Vagina (tissue), 2 donors: ENCODE results near the gene FAM151A. TPM values are rescaled to one million over a fixed set of nuclear protein-coding genes. Genes with fewer than 3 reads are reported as not detected.

Experiments used
- DNase-seq, 2 donors: peaks; one replicate each; pipeline ENCODE4 v3.0.0-alpha.2; 2017; ENCODE audit errors: extremely low spot score in 2 of 2
- H3K27ac ChIP-seq: fragments of 200-600 bp; sonication (generic); one replicate; pipeline ENCODE4 v1.5.1; 2019
- H3K27me3 ChIP-seq: fragments of 200-600 bp; sonication (generic); one replicate; pipeline ENCODE4 v1.5.1; 2019
- H3K36me3 ChIP-seq, 2 donors: fragments of 200-600 bp; sonication (generic); one replicate each; pipeline ENCODE4 v1.5.1; 2017 to 2019
- H3K4me1 ChIP-seq: fragments of 200-600 bp; sonication (generic); one replicate; pipeline ENCODE4 v1.5.1; 2019
- H3K4me3 ChIP-seq, 2 donors: fragments of 200-600 bp; sonication (generic); 1 replicate in 1 of 2; 2 replicates in 1 of 2; pipeline ENCODE4 v1.5.1; 2016 to 2019
- H3K9me3 ChIP-seq: fragments of 200-600 bp; sonication (generic); one replicate; pipeline ENCODE4 v1.5.1; 2019
- CTCF ChIP-seq, 3 experiments: fragments of 450-650 bp in 2 of 3; fragments of 200-600 bp in 1 of 3; sonication (generic) in 1 of 3; IDR thresholded peaks; one replicate each; pipeline ENCODE4 v1.5.1; 2017 to 2019; ENCODE audit warnings: antibody characterized with exemption in 3 of 3, mild to moderate bottlenecking in 2 of 3, moderate library complexity in 2 of 3
- POLR2A ChIP-seq, 2 donors: fragments of 450-650 bp; IDR thresholded peaks; one replicate each; pipeline ENCODE4 v1.6.1; 2017; ENCODE audit warnings: antibody characterized with exemption in 2 of 2, mild to moderate bottlenecking in 2 of 2, moderate library complexity in 2 of 2
- POLR2AphosphoS5 ChIP-seq, 2 donors: sonication (generic); formaldehyde crosslinking; IDR thresholded peaks; one replicate each; pipeline ENCODE4 v1.9.0; 2017; ENCODE audit warnings: antibody characterized with exemption in 2 of 2, mild to moderate bottlenecking in 2 of 2, low read depth in 1 of 2; ENCODE audit not compliant: insufficient read depth in 1 of 2
- intact Hi-C: fragments of 100-400 bp; cut with DNase I; formaldehyde crosslinking; loops from one replicate; pipeline ENCODE4 v1.15.1; 2023
- total RNA-seq: library from RNA; depleted of rRNA; stranded (reverse); fragments of >200 nt; gene quantifications from one replicate; pipeline ENCODE4 v1.2.3, GENCODE V29; 2016

Gene FAM151A
- total RNA-seq, 1 donor from 2014 or later: not detected

DNA sequence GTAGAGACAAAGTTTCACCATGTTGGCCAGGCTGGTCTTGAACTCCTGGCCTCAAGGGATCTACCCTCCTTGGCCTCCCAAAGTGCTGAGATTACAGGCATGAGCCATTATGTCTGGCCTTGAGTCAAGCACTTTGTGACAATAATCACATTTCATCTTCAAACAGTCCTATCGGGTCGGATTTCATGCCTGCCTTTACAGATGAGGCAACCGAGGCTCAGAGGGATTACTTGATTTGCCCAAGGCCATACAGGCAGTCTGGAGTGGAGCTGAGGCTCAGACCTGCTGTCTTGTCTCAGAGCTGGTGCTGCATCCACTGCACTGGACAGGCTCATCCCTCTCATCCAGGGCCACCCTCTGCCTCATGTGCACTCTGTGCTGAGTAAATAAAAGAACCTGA, 26.6 kb downstream of the FAM151A start:
- H3K27ac ChIP-seq: no peak overlapping the region
- H3K27me3 ChIP-seq: no peaks in the 10 kb centered on the region
- no peaks in the 10 kb centered on the region for H3K9me3 ChIP-seq
- H3K4me3 ChIP-seq: no peak overlapping the region
- peaks cover 0 to 15% of the 10 kb centered on the region in 2 donors for H3K36me3 ChIP-seq
- DNase-seq: no peak
- no peaks in the 10 kb centered on the region for H3K4me1 ChIP-seq
- TF ChIP-seq POLR2A (IDR thresholded peaks at IDR 0.05): no peak
- no peak for TF ChIP-seq CTCF (IDR thresholded peaks at IDR 0.05)
- TF ChIP-seq POLR2AphosphoS5 (IDR thresholded peaks at IDR 0.05; ENCODE audit: insufficient read depth in 1 of 2, low read depth in 1 of 2): no peak
- intact Hi-C loops: no loop called here

DNA sequence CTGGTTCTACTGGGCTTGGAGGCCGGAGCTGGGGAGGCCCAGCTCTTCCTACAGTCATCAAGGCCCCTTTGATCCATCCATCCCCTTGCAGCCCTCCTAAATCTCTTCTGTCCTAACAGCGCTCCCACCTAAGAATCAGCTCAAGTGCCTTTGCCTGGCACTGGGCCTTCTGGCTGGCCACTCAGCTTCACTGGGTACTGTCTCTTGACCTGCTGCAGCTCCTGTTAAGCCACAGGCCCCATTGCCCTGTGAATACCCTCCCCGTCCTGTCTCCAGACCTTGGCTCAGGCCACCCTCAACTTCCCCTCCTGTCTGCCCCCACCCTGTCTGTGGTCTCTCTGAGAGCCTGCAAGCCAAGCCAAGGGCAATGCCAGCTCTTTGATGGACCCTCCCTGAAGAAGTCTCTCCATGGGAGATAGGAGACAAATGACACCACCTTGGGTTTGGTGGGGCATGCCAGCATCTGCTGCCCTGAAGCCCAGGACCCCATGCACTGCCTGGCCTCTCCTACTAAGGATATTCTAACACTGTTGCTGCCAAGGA, 27.3 kb downstream of the FAM151A start:
- Histone ChIP-seq H3K36me3 (peaks cover 0 to 15% of the 10 kb centered on the region in 2 donors), H3K27ac (no peak overlapping the region), H3K4me3 (no peak overlapping the region), H3K27me3 (no peaks in the 10 kb centered on the region), H3K9me3 (no peaks in the 10 kb centered on the region), H3K4me1 (no peaks in the 10 kb centered on the region)
- no peak for DNase-seq
- no peak for TF ChIP-seq POLR2A (IDR thresholded peaks at IDR 0.05)
- intact Hi-C loops: no loop called here

- TF ChIP-seq POLR2A (IDR thresholded peaks at IDR 0.05) (no peak), CTCF (IDR thresholded peaks at IDR 0.05) (no peak), POLR2AphosphoS5 (IDR thresholded peaks at IDR 0.05; ENCODE audit: insufficient read depth in 1 of 2, low read depth in 1 of 2) (no peak)
Observed at GRCh38 chr1:54594463-54594862, 28.9 kb downstream of the FAM151A start.

GRCh38 chr1:54593571-54594160, 29.7 kb downstream of the FAM151A start:
- Histone ChIP-seq H3K36me3 (peaks cover 0 to 15% of the 10 kb centered on the region in 2 donors), H3K4me3 (no peak overlapping the region), H3K27me3 (no peaks in the 10 kb centered on the region), H3K9me3 (no peaks in the 10 kb centered on the region), H3K4me1 (no peaks in the 10 kb centered on the region), H3K27ac (no peak overlapping the region)
- DNase-seq: no peak
- intact Hi-C loops: no loop called here
- TF ChIP-seq CTCF (IDR thresholded peaks at IDR 0.05) (no peak), POLR2A (IDR thresholded peaks at IDR 0.05) (no peak), POLR2AphosphoS5 (IDR thresholded peaks at IDR 0.05; ENCODE audit: insufficient read depth in 1 of 2, low read depth in 1 of 2) (no peak)

More at GRCh38 chr1:54594463-54594862, 28.9 kb downstream of the FAM151A start:
- H3K27ac ChIP-seq: no peak overlapping the region
- intact Hi-C loops: no loop called here
- H3K4me3 ChIP-seq: no peak overlapping the region
- H3K36me3 ChIP-seq: peaks cover 0 to 15% of the 10 kb centered on the region in 2 donors
- no peaks in the 10 kb centered on the region for H3K9me3 ChIP-seq
- H3K27me3 ChIP-seq: no peaks in the 10 kb centered on the region
- no peak for DNase-seq
- H3K4me1 ChIP-seq: no peaks in the 10 kb centered on the region

DNA sequence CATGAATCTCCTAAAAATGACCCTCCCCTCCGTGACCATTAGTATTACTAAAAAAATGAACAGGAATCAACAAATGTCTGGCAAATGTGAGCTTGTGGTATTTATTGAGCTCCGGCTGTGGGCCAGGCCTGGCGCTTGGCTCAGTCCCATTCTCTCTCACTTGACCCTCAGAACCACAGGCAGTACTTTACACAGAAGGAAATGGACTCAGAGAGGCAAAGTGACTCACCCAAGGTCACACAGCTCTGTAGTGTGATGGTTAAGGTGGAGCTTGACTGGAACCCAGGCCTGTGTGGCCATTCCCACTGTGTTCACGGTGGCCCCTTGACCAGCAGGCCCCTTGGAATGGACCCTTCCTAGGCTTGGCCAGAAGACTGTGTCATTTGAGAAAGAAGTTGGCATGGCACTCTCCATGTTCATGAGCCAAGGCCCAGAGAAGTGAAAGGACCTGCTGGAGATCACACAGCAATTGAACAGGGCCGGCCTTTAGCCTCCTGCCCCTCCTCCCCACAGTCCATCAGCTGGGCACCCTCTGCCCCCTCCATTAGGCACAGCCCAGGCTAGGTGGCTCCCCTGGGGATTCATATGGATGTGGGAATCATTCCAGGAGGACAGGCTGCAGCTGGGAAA, 32.1 kb downstream of the FAM151A start:
- Histone ChIP-seq H3K4me1 (no peaks in the 10 kb centered on the region), H3K4me3 (no peak overlapping the region), H3K9me3 (no peaks in the 10 kb centered on the region), H3K27ac (no peak overlapping the region), H3K27me3 (no peaks in the 10 kb centered on the region), H3K36me3 (peaks cover 0 to 14% of the 10 kb centered on the region in 2 donors)
- no peak for DNase-seq
- no peak for TF ChIP-seq CTCF (IDR thresholded peaks at IDR 0.05)
- TF ChIP-seq POLR2A (IDR thresholded peaks at IDR 0.05): no peak
- TF ChIP-seq POLR2AphosphoS5 (IDR thresholded peaks at IDR 0.05; ENCODE audit: insufficient read depth in 1 of 2, low read depth in 1 of 2): no peak
- intact Hi-C loops: no loop called here
